Fibroblast of pulmonary artery (primary cell): Measurements from ENCODE around the gene ZNF346.

Experiments used
- DNase-seq: peaks from one replicate; pipeline ENCODE4 v3.0.0-alpha.2; 2010; ENCODE audit warnings: low read depth
- H3K4me3 ChIP-seq: replicated peaks from 2 replicates; pipeline ENCODE4 v1.5.1; 2011; ENCODE audit warnings: low read depth, mild to moderate bottlenecking, control low read depth, low read length, moderate library complexity
- CTCF ChIP-seq: IDR thresholded peaks from 2 replicates; pipeline ENCODE4 v1.5.1; 2011; ENCODE audit warnings: mild to moderate bottlenecking, control low read depth, low read length, inconsistent platforms; ENCODE audit errors: missing control alignments

ZNF346 gene

GRCh38 chr5:177018341-177018740 is 4.2 kb upstream of the ZNF346 start:
- H3K4me3 ChIP-seq, result no peak overlapping the region
- TF ChIP-seq CTCF, result no peak
- DNase-seq, result no peak

GRCh38 chr5:177020033-177020432 is 2.5 kb upstream of the ZNF346 start:
- DNase-seq, result no peak
- no peak overlapping the region for H3K4me3 ChIP-seq
- TF ChIP-seq CTCF, result no peak

- no peak for DNase-seq
- H3K4me3 ChIP-seq, result peak overlapping the region; percentile 91
- TF ChIP-seq CTCF, result no peak
These were observed 788 bp downstream of the ZNF346 start for GRCh38 chr5:177023303-177023664.

- no peak for TF ChIP-seq CTCF
- no peak for DNase-seq
- no peak overlapping the region for H3K4me3 ChIP-seq
These were observed 2.1 kb downstream of the ZNF346 start for GRCh38 chr5:177024559-177024958.

GRCh38 chr5:177025101-177025601 is 2.7 kb downstream of the ZNF346 start:
- no peak overlapping the region for H3K4me3 ChIP-seq
- peak; percentile 57 for DNase-seq
- no peak for TF ChIP-seq CTCF

GRCh38 chr5:177027665-177028064 is 5.2 kb downstream of the ZNF346 start:
- TF ChIP-seq CTCF, result no peak
- DNase-seq, result no peak
- H3K4me3 ChIP-seq, result no peak overlapping the region

GRCh38 chr5:177029498-177029897 is 7.0 kb downstream of the ZNF346 start:
- H3K4me3 ChIP-seq, result no peak overlapping the region
- no peak for TF ChIP-seq CTCF
- DNase-seq, result no peak
